H9 (cell line): ENCODE results near the gene TCHH. TPM values are rescaled to one million over a fixed set of nuclear protein-coding genes. Genes with fewer than 3 reads are reported as not detected.

Source experiments
- DNase-seq: peaks from one replicate; pipeline ENCODE4 v3.0.0-alpha.2; 2017
- H2AFZ ChIP-seq: one replicate; pipeline ENCODE4 v1.6.1; 2013; ENCODE audit warnings: mild to moderate bottlenecking, low read length, control low read depth, moderate library complexity
- H2AK5ac ChIP-seq: 2 replicates; pipeline ENCODE4 v1.6.1; 2013; ENCODE audit warnings: low read length, control low read depth, mixed read lengths; ENCODE audit not compliant: insufficient read length
- H2BK120ac ChIP-seq: one replicate; pipeline ENCODE4 v1.6.1; 2013; ENCODE audit warnings: low read depth, mild to moderate bottlenecking, low read length, control low read depth, inconsistent platforms; ENCODE audit not compliant: poor library complexity, severe bottlenecking
- H2BK12ac ChIP-seq: 2 replicates; pipeline ENCODE4 v1.6.1; 2013; ENCODE audit warnings: low read length, control low read depth, mixed read lengths, low read depth; ENCODE audit not compliant: insufficient read length
- H2BK15ac ChIP-seq: 2 replicates; pipeline ENCODE4 v1.6.1; 2013; ENCODE audit warnings: low read depth, low read length, control low read depth
- H2BK20ac ChIP-seq: one replicate; pipeline ENCODE4 v1.6.1; 2013; ENCODE audit warnings: low read depth, mild to moderate bottlenecking, low read length, control low read depth, inconsistent platforms; ENCODE audit not compliant: poor library complexity, severe bottlenecking
- H2BK5ac ChIP-seq: 2 replicates; pipeline ENCODE4 v1.6.1; 2013; ENCODE audit warnings: low read length, control low read depth, mixed read lengths; ENCODE audit not compliant: insufficient read length
- H3K14ac ChIP-seq: 2 replicates; pipeline ENCODE4 v1.6.1; 2013; ENCODE audit warnings: low read length, control low read depth; ENCODE audit not compliant: insufficient read depth
- H3K18ac ChIP-seq: 2 replicates; pipeline ENCODE4 v1.6.1; 2013; ENCODE audit warnings: low read depth, mild to moderate bottlenecking, mixed read lengths, low read length, control low read depth; ENCODE audit not compliant: insufficient read length
- H3K23ac ChIP-seq: 2 replicates; pipeline ENCODE4 v1.6.1; 2013; ENCODE audit warnings: low read length, control low read depth, mixed read lengths, low read depth; ENCODE audit not compliant: insufficient read length
- H3K23me2 ChIP-seq: 2 replicates; pipeline ENCODE4 v1.6.1; 2013; ENCODE audit warnings: low read depth, mild to moderate bottlenecking, mixed read lengths, low read length, control low read depth; ENCODE audit not compliant: insufficient read length, poor library complexity, severe bottlenecking
- H3K27ac ChIP-seq: 2 replicates; pipeline ENCODE4 v1.5.1; 2013; ENCODE audit warnings: low read length, control low read depth, mixed read lengths, low read depth; ENCODE audit not compliant: insufficient read length
- H3K27me3 ChIP-seq: 2 replicates; pipeline ENCODE4 v1.6.1; 2013; ENCODE audit warnings: low read length, control low read depth, inconsistent platforms; ENCODE audit not compliant: insufficient read depth
- H3K4ac ChIP-seq: 2 replicates; pipeline ENCODE4 v1.6.1; 2013; ENCODE audit warnings: low read depth, mild to moderate bottlenecking, control low read depth, inconsistent platforms, low read length, moderate library complexity
- H3K4me1 ChIP-seq: 2 replicates; pipeline ENCODE4 v1.6.1; 2013; ENCODE audit warnings: low read length, control low read depth, inconsistent platforms; ENCODE audit not compliant: insufficient read depth
- H3K4me2 ChIP-seq: 2 replicates; pipeline ENCODE4 v1.6.1; 2013; ENCODE audit warnings: low read length, control low read depth, mixed read lengths; ENCODE audit not compliant: insufficient read length, insufficient read depth
- H3K56ac ChIP-seq: 2 replicates; pipeline ENCODE4 v1.6.1; 2013; ENCODE audit warnings: low read depth, mild to moderate bottlenecking, mixed read lengths, low read length, control low read depth; ENCODE audit not compliant: insufficient read length
- H3K79me1 ChIP-seq: 2 replicates; pipeline ENCODE4 v1.6.1; 2013; ENCODE audit warnings: low read depth, mild to moderate bottlenecking, moderate library complexity, low read length, control low read depth, inconsistent platforms; ENCODE audit not compliant: insufficient read depth, poor library complexity, severe bottlenecking
- H3K79me2 ChIP-seq: 2 replicates; pipeline ENCODE4 v1.6.1; 2013; ENCODE audit warnings: low read length, control low read depth, inconsistent platforms; ENCODE audit not compliant: insufficient read depth
- H3K9ac ChIP-seq: 2 replicates; pipeline ENCODE4 v1.6.1; 2013; ENCODE audit warnings: low read length, control low read depth, mixed read lengths; ENCODE audit not compliant: insufficient read length; ENCODE audit errors: extremely low read depth
- H3K9me3 ChIP-seq: one replicate; pipeline ENCODE4 v1.6.1; 2013; ENCODE audit warnings: low read depth, low read length, inconsistent platforms; ENCODE audit not compliant: control insufficient read depth
- H3T11ph ChIP-seq: one replicate; pipeline ENCODE4 v1.6.1; 2013; ENCODE audit warnings: mild to moderate bottlenecking, low read length, control low read depth, inconsistent platforms
- H4K20me1 ChIP-seq: one replicate; pipeline ENCODE4 v1.6.1; 2013; ENCODE audit not compliant: control insufficient read depth, insufficient read length, insufficient read depth
- H4K5ac ChIP-seq: 2 replicates; pipeline ENCODE4 v1.6.1; 2013; ENCODE audit warnings: low read depth, mild to moderate bottlenecking, mixed read lengths, low read length, control low read depth; ENCODE audit not compliant: insufficient read length
- H4K8ac ChIP-seq: replicated peaks from 2 replicates; pipeline ENCODE4 v1.6.1; 2013; ENCODE audit warnings: low read length, control low read depth, mixed read lengths, low read depth; ENCODE audit not compliant: insufficient read length
- H4K91ac ChIP-seq: 2 replicates; pipeline ENCODE4 v1.6.1; 2013; ENCODE audit warnings: low read depth, mild to moderate bottlenecking, moderate library complexity, mixed read lengths, low read length, control low read depth; ENCODE audit not compliant: insufficient read length
- H3K27ac Mint-ChIP-seq, 3 experiments: 2 replicates in 2 of 3; 3 replicates in 1 of 3; pipeline ENCODE4 v1.8.0; 2020 to 2021; ENCODE audit warnings: mixed read lengths in 3 of 3, mild to moderate bottlenecking in 1 of 3, moderate library complexity in 1 of 3
- H3K27me3 Mint-ChIP-seq: 2 replicates; pipeline ENCODE4 v1.8.0; 2021; ENCODE audit warnings: low read depth, mild to moderate bottlenecking, moderate library complexity, mixed read lengths
- H3K36me3 Mint-ChIP-seq, 3 experiments: 2 replicates in 2 of 3; 3 replicates in 1 of 3; pipeline ENCODE4 v1.8.0; 2020 to 2021; ENCODE audit warnings: low read depth in 3 of 3, mixed read lengths in 3 of 3; ENCODE audit not compliant: insufficient read depth in 1 of 3
- H3K4me1 Mint-ChIP-seq, 2 experiments: 2 replicates each; pipeline ENCODE4 v1.8.0; 2020; ENCODE audit warnings: mixed read lengths in 2 of 2
- H3K4me3 Mint-ChIP-seq, 2 experiments: 2 replicates in 1 of 2; 3 replicates in 1 of 2; pipeline ENCODE4 v1.8.0; 2020 to 2021; ENCODE audit warnings: mild to moderate bottlenecking in 2 of 2, mixed read lengths in 2 of 2, moderate library complexity in 1 of 2
- H3K9me3 Mint-ChIP-seq, 2 experiments: 2 replicates in 1 of 2; 3 replicates in 1 of 2; pipeline ENCODE4 v1.8.0; 2020; ENCODE audit warnings: mild to moderate bottlenecking in 2 of 2, mixed read lengths in 2 of 2, moderate library complexity in 1 of 2
- CTCF ChIP-seq: fragments of 200-600 bp; sonication (generic); conservative IDR thresholded peaks from 3 replicates; pipeline ENCODE4 v1.8.0; 2021; ENCODE audit warnings: antibody characterized with exemption, mild to moderate bottlenecking
- total RNA-seq: library from RNA; stranded (reverse); gene quantifications from 2 replicates; pipeline ENCODE4 v1.2.1, GENCODE V29; 2021

Gene TCHH
- total RNA-seq, 1 experiment from 2014 or later = not detected

DNA sequence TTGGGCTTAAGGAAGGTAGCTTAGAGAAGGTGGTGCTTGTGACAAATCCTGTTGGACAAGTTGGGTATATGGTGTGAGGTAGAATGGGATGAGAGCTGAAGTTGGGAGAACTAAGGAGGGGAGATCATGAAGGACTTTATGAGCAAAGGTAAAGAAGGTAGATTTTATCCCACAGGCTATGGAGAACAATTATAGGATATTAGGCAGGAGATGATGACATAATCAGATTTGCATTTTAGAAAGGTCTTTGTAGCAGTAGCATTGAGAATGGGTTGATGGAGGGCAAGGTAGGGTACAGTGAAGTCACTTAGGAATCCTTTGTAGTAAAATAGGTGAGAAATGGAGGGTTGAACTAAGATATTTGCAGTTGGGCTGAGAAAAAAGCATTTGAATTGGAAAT is 14.9 kb upstream of the TCHH start:
- H3T11ph ChIP-seq = no peak overlapping the region
- no peak overlapping the region for H2BK12ac ChIP-seq
- no peak overlapping the region for H2AFZ ChIP-seq
- no peak overlapping the region for H3K27ac Mint-ChIP-seq
- no peak overlapping the region for H2BK120ac ChIP-seq
- no peak for DNase-seq
- H3K14ac ChIP-seq = no peak overlapping the region
- no peaks in the 10 kb centered on the region; the same call in 1 of the 2 replicates for H3K27me3 ChIP-seq
- no peaks in the 10 kb centered on the region for H3K4me1 ChIP-seq
- no peak overlapping the region for H3K4me3 Mint-ChIP-seq
- no peak overlapping the region for H4K91ac ChIP-seq
- H4K8ac ChIP-seq = no peak overlapping the region
- H2BK15ac ChIP-seq = no peak overlapping the region
- no peaks in the 10 kb centered on the region for H3K4me1 Mint-ChIP-seq
- no peak overlapping the region for H3K56ac ChIP-seq
- no peaks in the 10 kb centered on the region for H3K23me2 ChIP-seq
- H3K18ac ChIP-seq = no peak overlapping the region
- no peak overlapping the region for H2BK5ac ChIP-seq
- H3K27me3 Mint-ChIP-seq = no peaks in the 10 kb centered on the region
- H3K4ac ChIP-seq = no peak overlapping the region
- H2BK20ac ChIP-seq = no peak overlapping the region
- no peak overlapping the region for H3K9ac ChIP-seq
- H3K36me3 Mint-ChIP-seq = peaks cover 2 to 12% (median 3%) of the 10 kb centered on the region in 3 experiments; a peak in 3 of 7 replicates
- no peak overlapping the region for H3K4me2 ChIP-seq
- no peaks in the 10 kb centered on the region for H3K79me2 ChIP-seq
- H4K5ac ChIP-seq = no peak overlapping the region
- no peaks in the 10 kb centered on the region for H3K79me1 ChIP-seq
- no peak overlapping the region for H3K23ac ChIP-seq
- no peaks in the 10 kb centered on the region for H4K20me1 ChIP-seq
- peaks cover 54 to 94% of the 10 kb centered on the region in 2 experiments for H3K9me3 Mint-ChIP-seq
- no peak overlapping the region for H3K27ac ChIP-seq
- H3K9me3 ChIP-seq = peaks cover 58% of the 10 kb centered on the region
- no peak for TF ChIP-seq CTCF
- no peak overlapping the region for H2AK5ac ChIP-seq
